ENCODE measurements around the gene IGSF8. TPM values are rescaled to one million over a fixed set of nuclear protein-coding genes. Genes with fewer than 3 reads are reported as not detected.

IGSF8 gene
- total and polyA plus RNA-seq, 2 of the 8 experiments (the other 6 are each of a cell fraction or from before 2014, with no cell fraction given), result 69.6 to 132 TPM

DNA sequence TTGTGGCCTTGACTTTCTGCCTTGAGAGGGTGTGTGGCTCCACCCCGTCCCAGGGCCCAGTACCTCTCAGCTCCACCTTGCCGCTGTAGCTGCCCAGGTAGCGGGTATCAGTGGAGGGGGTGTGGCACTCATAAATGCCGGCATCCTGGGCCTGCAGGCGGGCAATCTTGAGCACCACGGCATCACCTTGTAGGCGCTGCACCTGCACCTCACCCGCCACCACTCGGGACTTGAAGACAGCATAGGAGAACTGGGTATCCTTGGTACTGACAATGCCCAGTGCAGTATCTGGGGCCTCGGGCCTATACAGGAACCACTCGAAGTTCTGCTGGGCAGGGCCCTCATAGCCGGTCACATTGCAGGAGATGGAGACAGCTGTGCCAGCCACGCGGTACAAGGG is 3.6 kb downstream of the IGSF8 start (continued):
- TF ChIP-seq SRF (IDR thresholded peaks at IDR 0.05; ENCODE audit: low read depth, low read length) (no peak), NANOG (IDR thresholded peaks at IDR 0.05; ENCODE audit: insufficient read depth, low read depth, low read length, poor library complexity, severe bottlenecking) (no peak), RNF2 (IDR thresholded peaks at IDR 0.05; ENCODE audit: borderline replicate concordance, low read depth, low read length, missing control alignments, poor library complexity, severe bottlenecking) (no peak), TEAD4 (IDR thresholded peaks at IDR 0.05; ENCODE audit: low read depth, low read length) (no peak), POU5F1 (IDR thresholded peaks at IDR 0.05; ENCODE audit: low read depth, low read length) (no peak), RXRA (IDR thresholded peaks at IDR 0.05; ENCODE audit: insufficient read depth, low read depth, low read length) (no peak), CREB1 (IDR thresholded peaks at IDR 0.05) (no peak)
- TF ChIP-seq, protein P1, sequence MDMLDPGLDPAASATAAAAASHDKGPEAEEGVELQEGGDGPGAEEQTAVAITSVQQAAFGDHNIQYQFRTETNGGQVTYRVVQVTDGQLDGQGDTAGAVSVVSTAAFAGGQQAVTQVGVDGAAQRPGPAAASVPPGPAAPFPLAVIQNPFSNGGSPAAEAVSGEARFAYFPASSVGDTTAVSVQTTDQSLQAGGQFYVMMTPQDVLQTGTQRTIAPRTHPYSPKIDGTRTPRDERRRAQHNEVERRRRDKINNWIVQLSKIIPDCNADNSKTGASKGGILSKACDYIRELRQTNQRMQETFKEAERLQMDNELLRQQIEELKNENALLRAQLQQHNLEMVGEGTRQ (IDR thresholded peaks at IDR 0.05; ENCODE audit: low read length), result no peak

Measured in H1 (cell line).